Small intestine (tissue), 7 donors: ENCODE measurements around the gene ST13. TPM values are rescaled to one million over a fixed set of nuclear protein-coding genes. Genes with fewer than 3 reads are reported as not detected.

ENCODE experiments used
- DNase-seq, 2 donors: peaks; one replicate each; pipeline versions ENCODE4 v3.0.0 to v3.0.0-alpha.2; 2013
- FAIRE-seq: peaks from 2 replicates; lab custom pipeline; 2012; peaks lifted over from hg19 to GRCh38; lab: Jason Lieb, UNC
- H3K27ac ChIP-seq, 3 donors: one replicate each; pipeline ENCODE4 v1.5.1; 2013; ENCODE audit warnings: low read length in 2 of 3, mild to moderate bottlenecking in 2 of 3, control low read depth in 1 of 3, inconsistent platforms in 1 of 3, low read depth in 1 of 3, moderate library complexity in 1 of 3
- H3K27me3 ChIP-seq, 3 donors: one replicate each; pipeline ENCODE4 v1.6.1; 2013; ENCODE audit warnings: low read length in 3 of 3, inconsistent platforms in 1 of 3; ENCODE audit not compliant: control insufficient read depth in 3 of 3, insufficient read depth in 3 of 3
- H3K36me3 ChIP-seq, 3 donors: one replicate each; pipeline ENCODE4 v1.6.1; 2013; ENCODE audit warnings: low read length in 3 of 3, inconsistent platforms in 1 of 3, low read depth in 1 of 3, mild to moderate bottlenecking in 1 of 3, moderate library complexity in 1 of 3; ENCODE audit not compliant: control insufficient read depth in 3 of 3, insufficient read depth in 2 of 3
- H3K4me1 ChIP-seq, 3 donors: one replicate each; pipeline ENCODE4 v1.6.1; 2013; ENCODE audit warnings: low read length in 2 of 3, inconsistent platforms in 1 of 3, low read depth in 1 of 3, mild to moderate bottlenecking in 1 of 3, moderate library complexity in 1 of 3; ENCODE audit not compliant: control insufficient read depth in 3 of 3, insufficient read depth in 2 of 3
- H3K4me3 ChIP-seq, 3 donors: one replicate each; pipeline ENCODE4 v1.5.1; 2013; ENCODE audit warnings: low read length in 3 of 3, control low read depth in 1 of 3, inconsistent platforms in 1 of 3, low read depth in 1 of 3, mild to moderate bottlenecking in 1 of 3, moderate library complexity in 1 of 3
- H3K9me3 ChIP-seq, 2 donors: one replicate each; pipeline ENCODE4 v1.6.1; 2013; ENCODE audit warnings: low read depth in 1 of 2, low read length in 1 of 2; ENCODE audit not compliant: control insufficient read depth in 2 of 2, insufficient read depth in 1 of 2
- WGBS, 3 donors: extraction: QIAGEN DNeasy Blood & Tissue Kit; methylation state at CpG; one replicate each; pipeline ENCODE4 v1.1.7; 2013; 5-methylcytosine and 5-hydroxymethylcytosine counted together
- polyA plus RNA-seq, 4 donors: library from polyadenylated mRNA; stranded (reverse) in 3 of 4; unstranded in 1 of 4; fragments of 200-250 nt in 3 of 4; fragments of 120-200 nt in 1 of 4; gene quantifications; one replicate each; pipeline versions ENCODE4 v1.2.1 to v1.2.3, GENCODE V29; 2013
- donor health status: healthy with polysubstance abuse.
- donor health status: control.
- donor health status: control.
- donor health status: Bipolar disorder and iron deficiency.
- donor health status: healthy.

ST13 gene
- polyA plus RNA-seq, 4 donors, result 69.6 to 585 (median 127) TPM

DNA sequence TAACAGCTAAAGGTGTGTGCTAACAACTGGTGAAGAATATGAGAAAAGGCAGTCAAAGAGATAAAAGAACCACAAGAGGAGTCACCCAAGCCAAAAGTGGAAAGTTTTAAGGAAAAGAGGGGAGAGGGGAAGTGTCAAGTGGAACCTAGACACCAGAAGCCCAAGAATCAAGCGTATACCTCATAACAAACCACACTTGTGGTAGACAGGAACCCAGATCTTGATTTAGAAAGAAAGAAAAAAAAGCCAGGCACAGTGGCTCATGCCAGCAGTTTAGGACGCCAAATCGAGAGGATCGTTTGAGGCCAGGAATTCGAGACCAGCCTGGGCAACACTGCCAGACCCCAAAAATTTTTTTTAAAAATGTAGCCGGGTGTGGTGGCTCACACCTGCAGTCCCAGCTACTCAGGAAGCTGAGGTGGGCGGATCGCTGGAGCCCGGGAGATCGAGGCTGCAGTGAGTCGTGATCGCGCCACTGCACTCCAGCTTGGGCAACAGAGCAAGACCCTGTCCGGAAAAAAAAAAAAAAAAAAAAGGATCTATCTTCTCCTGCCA lies 38.2 kb downstream of the ST13 start:
- Histone ChIP-seq H3K4me3 (peak overlapping the region in 2 of 3 donors; percentile 68 to 99), H3K27ac (no peak overlapping the region), H3K36me3 (peaks cover 0 to 2% (median 0%) of the 10 kb centered on the region in 3 donors), H3K27me3 (no peaks in the 10 kb centered on the region), H3K4me1 (peaks cover 2 to 9% (median 9%) of the 10 kb centered on the region in 3 donors), H3K9me3 (no peaks in the 10 kb centered on the region)
- WGBS, 3 donors, result 29 to 36% (median 35%) methylated on average over 14 of the region's 14 CpGs
- no peak for FAIRE-seq
- DNase-seq, result no peak

- Histone ChIP-seq H3K27ac (no peak overlapping the region), H3K27me3 (no peaks in the 10 kb centered on the region), H3K9me3 (no peaks in the 10 kb centered on the region), H3K4me1 (peaks cover 2 to 9% (median 9%) of the 10 kb centered on the region in 3 donors), H3K36me3 (peaks cover 0 to 4% (median 0%) of the 10 kb centered on the region in 3 donors), H3K4me3 (no peak overlapping the region)
- FAIRE-seq, result no peak
- WGBS, 3 donors, result 84 to 89% (median 84%) methylated on average over 4 of the region's 4 CpGs
- no peak for DNase-seq
Observed at GRCh38 chr22:40817737-40818136, 38.7 kb downstream of the ST13 start.

GRCh38 chr22:40813912-40814315 lies 42.5 kb downstream of the ST13 start:
- FAIRE-seq (no peak), DNase-seq (no peak)
- Histone ChIP-seq H3K36me3 (peaks cover 0 to 5% (median 0%) of the 10 kb centered on the region in 3 donors), H3K27me3 (no peaks in the 10 kb centered on the region), H3K27ac (no peak overlapping the region), H3K4me3 (no peak overlapping the region), H3K4me1 (peaks cover 2 to 9% (median 7%) of the 10 kb centered on the region in 3 donors), H3K9me3 (no peaks in the 10 kb centered on the region)

DNA sequence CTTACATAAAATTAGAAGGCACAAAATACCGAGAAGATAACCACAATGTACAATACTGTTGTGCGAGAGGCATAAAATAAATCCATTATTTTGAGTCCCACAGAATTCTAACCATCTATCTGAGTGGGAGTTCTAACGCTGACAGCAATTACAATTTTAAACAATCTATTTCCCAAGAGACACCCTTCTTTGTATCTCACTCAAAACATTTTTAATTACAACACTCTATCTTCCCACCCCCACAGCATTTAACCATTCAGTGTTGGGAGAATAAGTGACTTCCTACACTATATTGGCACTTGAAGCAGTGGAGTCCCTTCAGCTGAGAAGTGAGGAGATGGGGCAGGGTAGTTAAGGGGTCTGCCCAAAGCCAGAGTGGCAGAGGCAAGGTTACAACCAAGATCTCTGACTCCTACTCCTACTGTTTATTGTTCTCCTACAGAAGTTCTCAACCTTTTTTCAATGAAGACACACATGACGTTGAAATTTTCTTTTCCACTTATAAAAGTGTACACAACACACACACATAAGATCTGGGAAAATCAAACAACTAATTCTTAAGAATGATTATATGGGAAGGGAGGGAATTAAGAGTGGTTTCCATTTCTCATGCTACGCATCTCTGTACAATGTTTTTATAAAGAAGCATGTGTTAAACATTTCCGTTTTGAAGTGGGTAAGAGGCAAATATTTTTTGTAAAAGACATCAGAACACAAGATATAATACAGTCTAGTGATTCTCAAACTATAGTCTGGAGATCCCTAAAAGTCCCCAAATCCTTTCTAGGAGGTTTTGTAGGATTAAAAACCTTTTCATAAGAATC lies 48.2 kb downstream of the ST13 start:
- peaks cover 0 to 12% (median 0%) of the 10 kb centered on the region in 3 donors for H3K36me3 ChIP-seq
- no peak for DNase-seq
- H3K27ac ChIP-seq, result no peak overlapping the region
- WGBS, 3 donors, result 62 to 85% (median 82%) methylated on average over 6 of the region's 6 CpGs
- no peak overlapping the region for H3K4me3 ChIP-seq
- no peak for FAIRE-seq
- no peaks in the 10 kb centered on the region for H3K27me3 ChIP-seq
- H3K4me1 ChIP-seq, result no peaks in the 10 kb centered on the region
- H3K9me3 ChIP-seq, result no peaks in the 10 kb centered on the region

GRCh38 chr22:40806711-40807110 lies 49.7 kb downstream of the ST13 start:
- WGBS, 3 donors, result 89 to 95% (median 95%) methylated on average over 3 of the region's 3 CpGs
- Histone ChIP-seq H3K9me3 (no peaks in the 10 kb centered on the region), H3K27me3 (no peaks in the 10 kb centered on the region), H3K36me3 (peaks cover 0 to 10% (median 0%) of the 10 kb centered on the region in 3 donors), H3K27ac (no peak overlapping the region), H3K4me1 (no peaks in the 10 kb centered on the region), H3K4me3 (no peak overlapping the region)
- DNase-seq (no peak), FAIRE-seq (no peak)

- H3K27me3 ChIP-seq, result no peaks in the 10 kb centered on the region
- peaks cover 0 to 7% (median 0%) of the 10 kb centered on the region in 3 donors for H3K36me3 ChIP-seq
- H3K4me1 ChIP-seq, result no peaks in the 10 kb centered on the region
- DNase-seq (no peak), FAIRE-seq (no peak)
- 96 to 97% (median 96%) methylated on average over 3 of the region's 3 CpGs for WGBS, 3 donors
- H3K27ac ChIP-seq, result no peak overlapping the region
- no peaks in the 10 kb centered on the region for H3K9me3 ChIP-seq
- H3K4me3 ChIP-seq, result no peak overlapping the region
Observed at GRCh38 chr22:40805699-40806203, 50.7 kb downstream of the ST13 start.

- DNase-seq (no peak), FAIRE-seq (no peak)
- H3K27me3 ChIP-seq, result no peaks in the 10 kb centered on the region
- WGBS, 3 donors, result 94 to 98% (median 96%) methylated on average over 4 of the region's 4 CpGs
- no peak overlapping the region for H3K4me3 ChIP-seq
- H3K4me1 ChIP-seq, result no peaks in the 10 kb centered on the region
- H3K9me3 ChIP-seq, result no peaks in the 10 kb centered on the region
- no peak overlapping the region for H3K27ac ChIP-seq
- H3K36me3 ChIP-seq, result peaks cover 0 to 7% (median 0%) of the 10 kb centered on the region in 3 donors
Observed at GRCh38 chr22:40805239-40805638, 51.2 kb downstream of the ST13 start.

GRCh38 chr22:40803321-40803720 lies 53.1 kb downstream of the ST13 start:
- FAIRE-seq (no peak), DNase-seq (no peak)
- peaks cover 0 to 7% (median 0%) of the 10 kb centered on the region in 3 donors for H3K36me3 ChIP-seq
- WGBS, 3 donors, result 37 to 73% (median 71%) methylated on average over 1 of the region's 1 CpG
- no peaks in the 10 kb centered on the region for H3K9me3 ChIP-seq
- no peak overlapping the region for H3K27ac ChIP-seq
- H3K4me3 ChIP-seq, result no peak overlapping the region
- H3K27me3 ChIP-seq, result no peaks in the 10 kb centered on the region
- no peaks in the 10 kb centered on the region for H3K4me1 ChIP-seq
